ENCODE measurements around the gene PDZD8.
"Not testable (repeated sequence)": the region's sequence is repeated elsewhere in the genome, so short reads cannot be mapped to it uniquely, and the experiment has no call there.

Gene PDZD8

DNA sequence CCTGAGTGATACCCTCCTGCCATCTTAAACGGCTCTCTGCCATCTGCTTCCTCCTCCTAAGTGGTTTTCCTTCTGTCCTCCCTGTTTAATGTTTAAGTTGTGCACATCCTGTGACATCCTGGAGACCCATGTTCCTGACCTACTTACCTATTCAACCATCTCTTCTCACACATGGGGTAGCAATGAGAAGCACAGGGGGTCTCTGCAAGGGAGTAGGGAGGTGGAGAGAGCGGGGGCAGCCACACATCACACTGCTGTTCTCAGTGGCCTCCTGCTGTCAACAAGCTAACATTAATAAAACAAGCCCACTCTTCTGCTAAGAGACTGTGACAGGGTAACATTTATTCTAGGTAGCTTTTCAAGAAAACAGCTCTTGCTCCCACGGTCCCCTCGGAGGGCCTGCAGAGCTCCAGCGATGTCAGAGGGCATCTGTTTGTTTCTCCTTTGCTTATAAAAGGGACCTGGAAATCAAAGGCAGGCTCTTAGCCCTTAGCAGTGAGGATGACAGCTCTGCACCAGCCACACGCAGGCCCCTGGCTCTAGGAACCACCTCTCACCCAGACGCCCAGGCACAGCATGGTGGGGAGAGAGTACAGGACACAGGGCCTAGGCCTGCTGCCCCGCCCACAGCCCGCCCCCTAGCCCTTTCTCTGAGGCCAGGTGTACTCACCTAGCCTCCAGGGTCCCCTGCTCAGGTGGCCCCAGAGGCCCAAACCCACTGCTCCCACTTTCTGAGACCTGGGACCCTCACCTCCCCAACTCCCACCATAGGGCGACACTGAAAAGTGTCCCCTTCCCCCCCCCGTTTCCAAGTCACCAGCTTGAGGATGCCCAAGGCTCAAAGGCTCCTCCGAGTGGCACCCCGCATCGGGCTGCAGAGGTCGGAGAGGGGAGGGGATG is 135.3 kb downstream of the PDZD8 start:
- no peaks in the 10 kb centered on the region for H3K36me3 Mint-ChIP-seq
- peaks cover 3% of the 10 kb centered on the region for H3K4me1 Mint-ChIP-seq
- no peaks in the 10 kb centered on the region for H3K9me3 Mint-ChIP-seq
- CTCF ChIA-PET: interaction anchor here (1.1 kb wide), 1 partner anchor 24 kb away, joined by 3 read pairs; no protein-coding TSS in a partner anchor
- H3K4me3 Mint-ChIP-seq: no peak overlapping the region
- no peak overlapping the region for H3K27ac Mint-ChIP-seq
- peaks cover 73% of the 10 kb centered on the region for H3K27me3 Mint-ChIP-seq
- DNase-seq: no peak

DNA sequence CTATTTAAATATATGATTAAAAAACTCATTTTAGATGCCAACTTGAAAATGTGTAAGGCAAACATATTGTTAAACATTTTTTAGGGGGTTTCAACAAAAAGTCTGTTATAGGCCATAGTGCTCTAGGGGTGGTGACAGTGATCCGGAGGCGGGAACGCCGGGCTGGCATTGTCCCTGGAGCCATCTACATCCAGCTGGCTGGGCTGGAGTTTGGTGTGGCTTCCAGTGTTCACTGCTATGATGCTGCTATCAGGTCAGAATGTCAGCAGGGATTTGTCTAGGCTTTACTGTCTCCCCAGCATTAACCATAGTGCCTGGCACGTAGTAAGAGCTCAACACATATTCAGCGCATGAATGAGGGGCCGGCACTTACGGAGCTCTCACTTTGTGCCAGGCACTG is 136.2 kb downstream of the PDZD8 start:
- Mint-ChIP-seq H3K4me3 (no peak overlapping the region), H3K27me3 (peaks cover 65% of the 10 kb centered on the region), H3K9me3 (no peaks in the 10 kb centered on the region), H3K4me1 (peaks cover 3% of the 10 kb centered on the region), H3K27ac (no peak overlapping the region), H3K36me3 (no peaks in the 10 kb centered on the region)
- CTCF ChIA-PET: no interaction called here
- no peak for DNase-seq

DNA sequence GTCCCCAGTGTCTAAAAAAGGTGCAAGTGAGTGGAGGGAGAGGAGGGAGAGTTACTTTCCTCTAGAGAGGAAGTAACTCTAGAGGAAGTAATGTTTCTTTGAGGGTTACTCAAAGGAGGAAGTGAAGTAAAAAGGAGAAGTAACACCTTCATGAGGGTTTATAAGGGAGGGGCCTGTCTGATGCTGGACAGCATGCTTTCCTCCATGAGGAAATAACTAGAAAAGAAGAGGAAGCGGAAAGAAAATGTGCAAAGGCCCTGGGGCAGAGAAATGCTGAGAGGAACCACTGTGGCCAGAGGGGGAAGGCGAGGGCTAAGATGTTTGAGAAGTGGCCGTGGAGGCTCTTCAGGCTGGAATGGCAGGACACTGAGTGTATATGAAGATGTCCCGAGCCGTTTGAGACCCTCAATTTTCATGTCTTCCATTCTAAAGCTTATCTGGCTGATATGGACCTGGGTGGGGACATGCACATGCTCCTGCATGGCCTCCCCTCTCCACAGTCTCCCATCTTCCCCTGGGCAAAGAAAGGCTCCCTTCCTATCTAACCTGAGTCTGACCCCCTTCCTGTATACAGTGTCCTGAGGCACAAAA is 137.7 kb downstream of the PDZD8 start:
- CTCF ChIA-PET: no interaction called here
- Mint-ChIP-seq H3K27ac (no peak overlapping the region), H3K9me3 (no peaks in the 10 kb centered on the region), H3K36me3 (no peaks in the 10 kb centered on the region), H3K4me1 (peaks cover 3% of the 10 kb centered on the region), H3K4me3 (no peak overlapping the region), H3K27me3 (peaks cover 57% of the 10 kb centered on the region)
- no peak for DNase-seq

DNA sequence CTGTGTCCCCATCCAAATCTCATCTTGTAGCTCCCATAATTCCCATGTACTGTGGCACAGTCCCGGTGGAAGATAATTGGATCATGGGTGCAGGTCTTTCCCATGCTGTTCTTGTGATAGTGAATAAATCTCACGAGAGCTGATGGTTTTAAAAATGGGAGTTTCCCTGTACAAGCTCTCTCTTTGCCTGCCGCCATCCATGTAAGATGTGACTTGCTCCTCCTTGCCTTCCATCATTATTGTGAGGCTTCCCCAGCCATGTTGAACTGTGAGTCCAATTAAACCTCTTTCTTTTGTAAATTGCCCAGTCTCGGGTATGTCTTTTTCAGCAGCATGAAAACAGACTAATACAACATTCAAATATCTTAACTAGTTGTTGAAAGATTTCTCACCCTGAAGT is 145.1 kb downstream of the PDZD8 start:
- H3K4me3 Mint-ChIP-seq, H3K4me1 Mint-ChIP-seq, H3K36me3 Mint-ChIP-seq, DNase-seq, H3K27ac Mint-ChIP-seq, H3K9me3 Mint-ChIP-seq: not testable (repeated sequence)
- peaks cover 36% of the 10 kb centered on the region for H3K27me3 Mint-ChIP-seq
- CTCF ChIA-PET: interaction anchor here (2.0 kb wide), 1 partner anchor 13 kb away, joined by 6 read pairs; no protein-coding TSS in a partner anchor

DNA sequence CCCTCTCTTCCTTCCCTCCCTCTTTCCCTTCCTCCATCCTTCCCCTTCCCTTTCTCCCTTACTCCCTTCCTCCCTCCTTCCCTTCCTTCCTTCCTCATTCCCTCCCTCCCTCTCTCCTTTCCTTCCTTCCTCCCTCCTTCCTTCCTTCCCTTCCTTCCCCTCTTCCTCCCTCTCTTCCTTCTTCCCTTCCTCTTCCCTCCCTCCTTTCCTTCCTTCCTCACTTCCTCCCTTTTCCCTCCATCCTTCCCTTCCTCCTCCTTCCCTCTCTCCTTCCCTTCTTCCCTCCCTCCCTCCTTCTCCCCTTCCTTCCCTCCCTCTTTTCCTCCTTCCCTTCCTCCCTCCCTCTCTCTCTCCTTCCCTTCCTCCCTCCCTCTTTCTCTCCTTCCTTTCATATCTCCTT is 147.0 kb downstream of the PDZD8 start:
- H3K4me1 Mint-ChIP-seq: no peaks in the 10 kb centered on the region
- no peaks in the 10 kb centered on the region for H3K9me3 Mint-ChIP-seq
- CTCF ChIA-PET: interaction anchor here (0.9 to 2.9 kb wide), 3 partner anchors 11 to 90 kb away, joined by 4 to 17 read pairs (median 6); no protein-coding TSS in a partner anchor
- DNase-seq: no peak
- H3K27ac Mint-ChIP-seq: no peak overlapping the region
- no peak overlapping the region for H3K4me3 Mint-ChIP-seq
- H3K27me3 Mint-ChIP-seq: peaks cover 33% of the 10 kb centered on the region
- no peaks in the 10 kb centered on the region for H3K36me3 Mint-ChIP-seq
